Activated B cell treated with CpG ODN at 0.5 μM for 24 hours (primary cell): ENCODE results near the gene APBA1. TPM values are rescaled to one million over a fixed set of nuclear protein-coding genes. Genes with fewer than 3 reads are reported as not detected.

Source experiments
- ATAC-seq: fragments of 200-7000 bp; cut with Tn5 transposase; one replicate; pipeline ENCODE4 v1.10.0; 2021; ENCODE audit warnings: low read depth, mild to moderate bottlenecking, moderate library complexity
- CTCF ChIA-PET: fragments of 350-600 bp; sonication (Branson Sonifier 250); formaldehyde crosslinking; loops from one replicate; lab custom pipeline; 2021; ENCODE audit warnings: antibody characterized with exemption; lab: Charles Lee
- POLR2A ChIA-PET: fragments of 350-600 bp; sonication (Branson Sonifier 250); formaldehyde crosslinking; loops from one replicate; lab custom pipeline; 2021; ENCODE audit warnings: antibody characterized with exemption; lab: Charles Lee
- DNase-seq: peaks from one replicate; pipeline ENCODE4 v3.0.0; 2022
- H3K27ac Mint-ChIP-seq: one replicate; pipeline ENCODE4 v1.8.0; 2020; ENCODE audit warnings: mixed read lengths
- H3K27me3 Mint-ChIP-seq: one replicate; pipeline ENCODE4 v1.8.0; 2021; ENCODE audit warnings: mixed read lengths
- H3K36me3 Mint-ChIP-seq: one replicate; pipeline ENCODE4 v1.8.0; 2021; ENCODE audit warnings: low read depth, mixed read lengths
- H3K4me1 Mint-ChIP-seq: one replicate; pipeline ENCODE4 v1.8.0; 2021; ENCODE audit warnings: mixed read lengths
- H3K4me3 Mint-ChIP-seq: one replicate; pipeline ENCODE4 v1.8.0; 2020; ENCODE audit warnings: mild to moderate bottlenecking, mixed read lengths
- H3K9me3 Mint-ChIP-seq: one replicate; pipeline ENCODE4 v1.8.0; 2020; ENCODE audit warnings: mixed read lengths
- CTCF ChIP-seq: fragments of 200-600 bp; IDR thresholded peaks from one replicate; pipeline ENCODE4 v1.8.0; 2022; ENCODE audit warnings: antibody characterized with exemption, mild to moderate bottlenecking
- intact Hi-C: fragments of 100-400 bp; cut with micrococcal nuclease; formaldehyde crosslinking; loops from one replicate; pipeline ENCODE4 v1.15.1; 2024
- total RNA-seq: library from RNA; stranded (reverse); gene quantifications from 2 replicates; pipeline ENCODE4 v1.2.3, GENCODE V29; 2022

The APBA1 gene
- total RNA-seq, 1 donor from 2014 or later = not detected

- ATAC-seq (no peak), DNase-seq (no peak)
- Mint-ChIP-seq H3K27me3 (no peaks in the 10 kb centered on the region), H3K27ac (no peak overlapping the region), H3K4me3 (no peak overlapping the region), H3K9me3 (no peaks in the 10 kb centered on the region), H3K36me3 (no peaks in the 10 kb centered on the region), H3K4me1 (no peaks in the 10 kb centered on the region)
- intact Hi-C loops = no loop called here
- ChIA-PET POLR2A (no interaction called here), CTCF (no interaction called here)
- TF ChIP-seq CTCF = no peak
Measured at GRCh38 chr9:69465473-69465872, 206.7 kb downstream of the APBA1 start.

GRCh38 chr9:69463497-69464068 lies 208.6 kb downstream of the APBA1 start:
- no peak overlapping the region for H3K4me3 Mint-ChIP-seq
- no peaks in the 10 kb centered on the region for H3K4me1 Mint-ChIP-seq
- ChIA-PET CTCF (no interaction called here), POLR2A (no interaction called here)
- no peak for ATAC-seq
- no peaks in the 10 kb centered on the region for H3K9me3 Mint-ChIP-seq
- intact Hi-C loops = no loop called here
- no peak for DNase-seq
- no peaks in the 10 kb centered on the region for H3K36me3 Mint-ChIP-seq
- TF ChIP-seq CTCF = no peak
- H3K27ac Mint-ChIP-seq = no peak overlapping the region
- H3K27me3 Mint-ChIP-seq = no peaks in the 10 kb centered on the region

GRCh38 chr9:69462394-69462793 lies 209.8 kb downstream of the APBA1 start:
- ChIA-PET POLR2A (interaction anchor here (0.6 kb wide), 1 partner anchor 370 kb away, joined by 6 read pairs; no protein-coding TSS in a partner anchor), CTCF (no interaction called here)
- intact Hi-C loops = no loop called here
- no peaks in the 10 kb centered on the region for H3K4me1 Mint-ChIP-seq
- TF ChIP-seq CTCF = no peak
- no peak for ATAC-seq
- no peak overlapping the region for H3K27ac Mint-ChIP-seq
- H3K4me3 Mint-ChIP-seq = no peak overlapping the region
- no peaks in the 10 kb centered on the region for H3K9me3 Mint-ChIP-seq
- no peak for DNase-seq
- H3K27me3 Mint-ChIP-seq = no peaks in the 10 kb centered on the region
- no peaks in the 10 kb centered on the region for H3K36me3 Mint-ChIP-seq

- no peak overlapping the region for H3K4me3 Mint-ChIP-seq
- H3K9me3 Mint-ChIP-seq = no peaks in the 10 kb centered on the region
- TF ChIP-seq CTCF = no peak
- intact Hi-C loops = no loop called here
- ChIA-PET CTCF (no interaction called here), POLR2A (no interaction called here)
- DNase-seq (no peak), ATAC-seq (no peak)
- no peak overlapping the region for H3K27ac Mint-ChIP-seq
- H3K27me3 Mint-ChIP-seq = no peaks in the 10 kb centered on the region
- H3K36me3 Mint-ChIP-seq = no peaks in the 10 kb centered on the region
- H3K4me1 Mint-ChIP-seq = no peaks in the 10 kb centered on the region
Measured at GRCh38 chr9:69461103-69461887, 210.9 kb downstream of the APBA1 start.

GRCh38 chr9:69460012-69460411 lies 212.2 kb downstream of the APBA1 start:
- POLR2A ChIA-PET = no interaction called here
- ATAC-seq = no peak
- Mint-ChIP-seq H3K9me3 (no peaks in the 10 kb centered on the region), H3K36me3 (no peaks in the 10 kb centered on the region), H3K4me3 (no peak overlapping the region), H3K27ac (no peak overlapping the region), H3K27me3 (no peaks in the 10 kb centered on the region), H3K4me1 (no peaks in the 10 kb centered on the region)
- CTCF ChIA-PET = no interaction called here
- no peak for TF ChIP-seq CTCF
- intact Hi-C loops = no loop called here
- no peak for DNase-seq
